ENCODE measurements around the gene SKAP2.
"Not testable (repeated sequence)": the region's sequence is repeated elsewhere in the genome, so short reads cannot be mapped to it uniquely, and the experiment has no call there.

Gene SKAP2

GRCh38 chr7:26856176-26856985, 8.0 kb downstream of the SKAP2 start:
- DNase-seq, result no peak

DNA sequence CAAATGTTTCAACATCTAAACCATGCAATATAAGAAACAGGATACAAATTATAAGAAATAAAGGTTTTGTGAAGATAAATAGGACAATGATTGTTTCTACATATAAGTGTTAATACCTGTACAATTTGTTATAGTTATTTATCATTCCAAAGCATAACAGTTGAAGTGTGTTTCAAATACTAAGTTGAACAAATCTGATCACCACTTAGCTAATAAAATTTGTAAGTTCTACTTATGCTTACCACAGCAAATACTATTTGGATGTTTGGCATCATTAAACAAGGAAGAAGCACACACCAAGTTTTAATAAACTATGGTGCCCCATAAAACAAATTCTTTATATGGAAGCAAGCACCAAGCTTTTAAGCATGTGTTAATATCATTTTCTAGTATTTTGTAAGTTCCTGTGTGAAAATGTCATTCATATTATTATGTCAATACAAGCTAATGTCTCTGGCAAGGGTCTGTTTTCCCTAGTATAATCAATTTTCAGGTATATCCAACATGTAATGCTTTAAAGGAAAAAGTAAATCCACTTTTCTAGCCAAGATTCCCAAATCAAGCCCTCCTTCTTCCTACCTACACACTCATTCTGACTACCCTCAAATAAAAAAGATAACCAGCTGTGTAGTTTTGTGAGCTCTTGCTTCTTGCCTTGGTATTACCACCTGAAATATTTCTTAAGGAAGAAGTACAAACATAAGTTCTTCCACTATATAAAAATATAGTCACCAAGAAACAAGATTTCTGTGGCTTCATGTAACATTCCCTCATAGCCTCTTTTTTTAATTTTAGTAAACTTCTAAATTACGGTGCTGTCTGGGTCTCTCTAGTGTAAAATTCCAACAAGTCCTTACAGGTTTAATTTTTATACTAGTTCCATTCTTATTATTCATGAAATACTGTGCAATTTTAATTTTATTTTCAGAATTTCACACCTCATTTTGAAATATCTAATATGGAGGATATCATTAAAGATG, 9.2 kb downstream of the SKAP2 start:
- no peak for DNase-seq

- no peak for DNase-seq
These were observed 10.5 kb downstream of the SKAP2 start for GRCh38 chr7:26853788-26854393.

DNA sequence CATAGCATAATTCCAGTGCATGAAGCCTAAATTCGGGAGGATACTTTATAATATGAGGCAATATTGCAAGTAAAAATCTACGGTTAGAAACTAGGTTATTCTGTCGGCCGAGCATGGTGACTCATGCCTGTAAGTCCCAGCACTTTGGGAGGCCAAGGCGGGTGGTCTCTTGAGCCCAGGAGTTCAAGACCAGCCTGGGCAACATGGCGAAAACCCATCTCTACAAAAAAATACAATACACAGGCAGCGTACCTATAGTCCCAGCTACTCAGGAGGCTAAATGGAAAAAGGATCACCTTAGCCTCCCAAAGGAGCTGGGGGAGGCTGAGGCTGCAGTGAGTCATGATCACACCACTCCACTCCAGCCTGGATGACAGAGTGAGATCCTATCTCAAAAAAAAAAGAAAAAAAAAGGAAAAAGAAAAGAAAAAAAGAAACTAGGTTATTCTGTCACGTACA, 14.2 kb downstream of the SKAP2 start:
- DNase-seq, result no peak

- no peak for DNase-seq
These were observed 20.7 kb downstream of the SKAP2 start for GRCh38 chr7:26843705-26844104.

DNA sequence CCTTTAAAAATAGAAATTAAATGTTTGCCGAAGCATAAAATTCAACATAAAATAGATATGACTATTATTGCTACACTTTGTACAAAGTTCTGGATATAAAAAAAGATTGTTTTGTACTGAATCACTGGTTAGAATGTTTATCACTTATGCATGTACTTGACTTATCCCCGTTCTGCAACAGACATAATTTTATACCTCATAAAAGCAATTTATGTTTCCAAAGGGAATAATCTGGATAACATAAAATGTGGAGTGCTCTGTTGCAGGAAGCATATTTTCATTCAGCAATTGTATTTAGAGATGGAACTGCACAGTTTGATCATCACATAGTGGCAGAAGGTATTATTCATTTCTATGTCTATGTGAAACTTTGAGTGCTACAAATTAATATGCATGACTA, 21.5 kb downstream of the SKAP2 start:
- no peak for DNase-seq

- no peak for DNase-seq
These were observed 23.2 kb downstream of the SKAP2 start for GRCh38 chr7:26841003-26841739.

GRCh38 chr7:26836793-26837192, 27.6 kb downstream of the SKAP2 start:
- DNase-seq, result not testable (repeated sequence)

- DNase-seq, result no peak
These were observed 49.0 kb downstream of the SKAP2 start for GRCh38 chr7:26815426-26815825.

DNA sequence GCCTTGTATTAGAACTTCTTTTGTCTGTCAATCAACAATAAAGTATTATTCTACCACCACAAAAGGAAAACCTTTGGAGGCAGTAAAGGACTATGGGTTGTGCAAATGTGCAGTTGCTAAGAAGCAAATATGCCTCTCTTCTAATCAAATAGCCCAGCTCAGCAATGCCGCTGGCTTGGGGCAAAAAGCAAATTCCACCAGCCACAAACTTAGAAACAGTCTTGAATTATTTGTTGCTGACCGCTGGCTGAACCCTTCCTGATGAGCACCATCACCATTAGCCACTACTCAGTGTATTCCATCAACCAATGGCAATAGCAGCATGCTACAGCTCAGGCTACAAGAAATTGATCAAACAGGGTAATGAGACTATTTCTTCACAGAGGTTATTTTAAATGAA, 51.0 kb downstream of the SKAP2 start:
- no peak for DNase-seq

DNA sequence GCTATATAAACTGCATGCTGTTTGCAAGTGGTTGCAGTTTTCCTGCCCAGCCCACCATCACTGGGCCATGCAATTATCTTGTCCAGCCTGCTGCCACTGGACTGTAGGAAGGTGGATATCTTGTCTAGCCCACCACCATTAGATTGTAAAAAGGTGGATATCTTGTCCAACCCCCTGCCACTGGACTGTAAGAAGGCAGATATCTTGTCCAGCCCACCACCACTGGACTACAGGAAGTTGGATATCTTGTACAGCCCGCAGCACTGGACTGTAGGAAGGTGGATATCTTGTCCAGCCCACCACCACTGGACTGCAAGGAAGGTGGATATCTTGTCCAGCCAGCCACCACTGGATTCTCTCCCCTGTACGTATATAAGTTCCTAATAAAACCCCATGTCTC, 69.8 kb downstream of the SKAP2 start:
- DNase-seq, result no peak

GRCh38 chr7:26792576-26792975, 71.8 kb downstream of the SKAP2 start:
- DNase-seq, result no peak

DNA sequence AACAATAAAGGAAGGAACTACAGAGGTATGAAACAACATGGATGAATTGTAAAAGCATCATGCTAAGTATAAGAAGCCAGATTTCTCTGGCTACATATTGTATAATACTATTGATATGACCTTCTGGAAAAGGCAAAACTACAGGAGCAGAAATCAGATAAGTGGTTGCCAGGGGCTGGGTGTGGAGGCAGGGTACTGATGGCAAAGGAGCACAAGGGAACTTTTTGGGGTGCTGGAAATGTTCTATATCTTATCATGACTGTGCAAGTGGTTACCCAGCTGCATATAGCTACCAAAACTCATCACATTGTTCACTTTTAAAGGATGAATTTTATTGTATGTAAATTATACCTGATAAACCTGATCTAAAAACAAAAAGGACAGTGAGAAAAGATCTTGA, 72.4 kb downstream of the SKAP2 start:
- no peak for DNase-seq

- DNase-seq, result no peak
These were observed 74.8 kb downstream of the SKAP2 start for GRCh38 chr7:26789481-26790184.

DNA sequence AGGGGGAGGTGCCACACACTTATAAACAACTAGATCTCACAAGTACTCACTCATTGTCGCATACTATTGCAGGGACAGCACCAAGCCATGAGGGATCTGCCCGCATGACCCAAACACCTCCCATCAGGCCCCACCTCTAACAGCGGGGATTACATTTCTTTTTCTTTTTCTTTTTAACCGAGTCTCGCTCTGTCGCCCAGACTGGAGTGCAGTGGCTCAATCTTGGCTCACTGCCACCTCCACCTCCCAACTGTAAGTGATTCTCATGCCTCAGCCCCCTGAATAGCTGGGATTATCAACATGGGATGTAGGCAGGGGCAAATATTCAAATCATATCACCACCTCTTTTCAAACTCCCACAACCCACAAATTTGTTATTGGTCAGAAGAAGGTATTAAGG, 76.7 kb downstream of the SKAP2 start:
- no peak for DNase-seq

- no peak for DNase-seq
These were observed 80.3 kb downstream of the SKAP2 start for GRCh38 chr7:26784118-26784517.

DNA sequence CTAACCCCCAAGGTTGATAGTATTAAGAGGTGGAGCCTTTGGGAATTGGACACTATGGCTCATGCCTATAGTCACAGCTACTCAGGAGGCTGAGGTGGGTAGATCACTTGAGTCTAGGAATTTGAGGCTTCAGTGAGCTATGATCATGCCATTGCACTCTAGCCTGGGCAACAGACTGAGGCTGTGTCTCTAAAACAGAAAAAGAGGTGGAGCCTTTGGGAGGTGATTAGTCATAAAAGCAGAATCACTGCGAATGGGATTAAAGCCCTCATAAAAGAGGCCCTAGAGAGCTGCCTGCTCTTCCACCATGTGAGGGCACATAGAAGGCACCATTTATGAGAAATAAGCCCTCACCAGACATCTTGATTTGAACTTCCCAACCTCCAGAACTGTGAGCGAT, 81.9 kb downstream of the SKAP2 start:
- no peak for DNase-seq

DNA sequence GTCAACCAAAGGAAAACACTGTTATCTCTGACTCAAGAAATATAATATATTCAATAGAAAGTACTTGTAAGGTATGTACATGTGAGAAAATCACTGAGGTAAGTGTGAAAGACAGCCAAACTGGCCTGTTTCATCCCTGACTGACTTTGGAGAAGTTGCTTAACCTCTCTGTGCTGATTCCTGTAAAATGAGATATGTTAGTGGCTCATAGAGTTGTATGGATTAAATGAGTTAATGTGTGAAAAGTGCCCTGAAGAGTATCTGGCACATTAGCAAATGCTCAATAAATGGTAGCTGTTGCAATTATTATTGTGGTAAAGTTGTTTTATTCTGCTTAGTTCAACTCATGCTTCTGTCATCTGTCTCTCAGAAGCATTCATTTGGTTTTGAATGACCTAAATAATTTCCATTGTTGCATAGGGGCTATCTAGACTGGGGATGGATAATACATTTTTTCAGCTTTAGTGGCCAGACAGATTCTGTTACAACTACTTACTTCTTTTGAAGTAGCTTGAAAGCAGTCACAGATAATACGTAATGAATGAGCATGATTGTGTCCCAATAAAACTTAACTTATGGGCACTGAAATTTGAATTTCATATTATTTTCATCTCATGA, 84.3 kb downstream of the SKAP2 start:
- DNase-seq, result no peak

- no peak for DNase-seq
These were observed 87.0 kb downstream of the SKAP2 start for GRCh38 chr7:26777385-26777784.

- DNase-seq, result no peak
These were observed 103.9 kb downstream of the SKAP2 start for GRCh38 chr7:26760501-26760900.

GRCh38 chr7:26759108-26759507, 105.3 kb downstream of the SKAP2 start:
- DNase-seq, result no peak

DNA sequence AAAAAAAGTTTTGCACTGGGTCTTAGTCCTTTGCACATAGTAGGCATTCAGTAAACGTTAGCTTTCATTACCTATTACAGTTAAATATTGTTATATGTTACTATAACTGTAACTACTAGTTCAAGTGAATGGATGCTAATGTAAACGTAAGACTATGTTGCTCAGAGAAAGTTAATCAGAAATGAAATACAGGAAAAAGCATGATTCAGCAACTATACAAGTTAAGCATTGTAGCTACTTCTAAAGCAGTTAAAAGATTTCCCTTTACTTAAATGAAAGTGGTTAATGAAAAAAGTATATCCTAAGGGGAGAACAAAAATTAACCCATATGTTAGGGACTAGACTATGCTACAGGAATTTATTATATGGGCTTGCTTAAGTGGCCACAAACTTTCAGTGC, 121.2 kb downstream of the SKAP2 start:
- no peak for DNase-seq
